Measurements from ENCODE around the gene SLC6A18. TPM values are rescaled to one million over a fixed set of nuclear protein-coding genes. Genes with fewer than 3 reads are reported as not detected.

SLC6A18 gene
- total RNA-seq, 2 donors from 2014 or later, result not detected

DNA sequence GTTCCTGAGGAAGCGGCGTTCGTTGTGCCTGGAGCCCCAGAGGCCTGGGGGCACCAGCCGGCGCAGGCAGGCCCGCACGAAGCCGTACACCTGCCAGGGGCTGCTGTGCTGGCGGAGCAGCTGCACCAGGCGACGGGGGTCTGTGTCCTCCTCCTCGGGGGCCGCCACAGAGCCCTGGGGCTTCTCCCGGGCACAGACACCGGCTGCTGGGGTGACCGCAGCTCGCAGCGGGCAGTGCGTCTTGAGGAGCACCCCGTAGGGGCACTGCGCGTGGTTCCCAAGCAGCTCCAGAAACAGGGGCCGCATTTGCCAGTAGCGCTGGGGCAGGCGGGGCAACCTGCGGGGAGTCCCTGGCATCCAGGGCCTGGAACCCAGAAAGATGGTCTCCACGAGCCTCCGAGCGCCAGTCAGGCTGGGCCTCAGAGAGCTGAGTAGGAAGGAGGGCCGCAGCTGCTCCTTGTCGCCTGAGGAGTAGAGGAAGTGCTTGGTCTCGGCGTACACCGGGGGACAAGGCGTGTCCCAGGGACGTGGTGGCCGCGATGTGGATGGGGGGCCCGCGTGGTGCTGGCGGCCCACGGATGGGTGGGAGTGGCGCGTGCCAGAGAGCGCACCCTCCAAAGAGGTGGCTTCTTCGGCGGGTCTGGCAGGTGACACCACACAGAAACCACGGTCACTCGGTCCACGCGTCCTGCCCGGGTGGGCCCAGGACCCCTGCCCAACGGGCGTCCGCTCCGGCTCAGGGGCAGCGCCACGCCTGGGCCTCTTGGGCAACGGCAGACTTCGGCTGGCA is 68.4 kb downstream of the SLC6A18 start:
- Histone ChIP-seq H3K4me1 (peaks cover 0 to 8% of the 10 kb centered on the region in 2 donors), H3K36me3 (no peaks in the 10 kb centered on the region), H3K27ac (no peak overlapping the region), H3K4me3 (no peak overlapping the region), H3K9me3 (no peaks in the 10 kb centered on the region), H3K27me3 (peaks cover 0 to 15% of the 10 kb centered on the region in 2 donors)
- no peak for DNase-seq (ENCODE audit: low spot score)
- TF ChIP-seq, protein P1, sequence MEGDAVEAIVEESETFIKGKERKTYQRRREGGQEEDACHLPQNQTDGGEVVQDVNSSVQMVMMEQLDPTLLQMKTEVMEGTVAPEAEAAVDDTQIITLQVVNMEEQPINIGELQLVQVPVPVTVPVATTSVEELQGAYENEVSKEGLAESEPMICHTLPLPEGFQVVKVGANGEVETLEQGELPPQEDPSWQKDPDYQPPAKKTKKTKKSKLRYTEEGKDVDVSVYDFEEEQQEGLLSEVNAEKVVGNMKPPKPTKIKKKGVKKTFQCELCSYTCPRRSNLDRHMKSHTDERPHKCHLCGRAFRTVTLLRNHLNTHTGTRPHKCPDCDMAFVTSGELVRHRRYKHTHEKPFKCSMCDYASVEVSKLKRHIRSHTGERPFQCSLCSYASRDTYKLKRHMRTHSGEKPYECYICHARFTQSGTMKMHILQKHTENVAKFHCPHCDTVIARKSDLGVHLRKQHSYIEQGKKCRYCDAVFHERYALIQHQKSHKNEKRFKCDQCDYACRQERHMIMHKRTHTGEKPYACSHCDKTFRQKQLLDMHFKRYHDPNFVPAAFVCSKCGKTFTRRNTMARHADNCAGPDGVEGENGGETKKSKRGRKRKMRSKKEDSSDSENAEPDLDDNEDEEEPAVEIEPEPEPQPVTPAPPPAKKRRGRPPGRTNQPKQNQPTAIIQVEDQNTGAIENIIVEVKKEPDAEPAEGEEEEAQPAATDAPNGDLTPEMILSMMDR (IDR thresholded peaks at IDR 0.05), result no peak

DNA sequence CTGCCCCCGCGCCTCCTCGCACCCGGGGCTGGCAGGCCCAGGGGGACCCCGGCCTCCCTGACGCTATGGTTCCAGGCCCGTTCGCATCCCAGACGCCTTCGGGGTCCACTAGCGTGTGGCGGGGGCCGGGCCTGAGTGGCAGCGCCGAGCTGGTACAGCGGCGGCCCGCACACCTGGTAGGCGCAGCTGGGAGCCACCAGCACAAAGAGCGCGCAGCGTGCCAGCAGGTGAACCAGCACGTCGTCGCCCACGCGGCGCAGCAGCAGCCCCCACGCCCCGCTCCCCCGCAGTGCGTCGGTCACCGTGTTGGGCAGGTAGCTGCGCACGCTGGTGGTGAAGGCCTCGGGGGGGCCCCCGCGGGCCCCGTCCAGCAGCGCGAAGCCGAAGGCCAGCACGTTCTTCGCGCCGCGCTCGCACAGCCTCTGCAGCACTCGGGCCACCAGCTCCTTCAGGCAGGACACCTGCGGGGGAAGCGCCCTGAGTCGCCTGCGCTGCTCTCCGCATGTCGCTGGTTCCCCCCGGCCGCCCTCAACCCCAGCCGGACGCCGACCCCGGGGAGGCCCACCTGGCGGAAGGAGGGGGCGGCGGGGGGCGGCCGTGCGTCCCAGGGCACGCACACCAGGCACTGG is 69.1 kb downstream of the SLC6A18 start:
- Histone ChIP-seq H3K4me3 (peak overlapping the region in 1 of 2 donors; percentile 17), H3K27me3 (peaks cover 0 to 15% of the 10 kb centered on the region in 2 donors), H3K9me3 (no peaks in the 10 kb centered on the region), H3K4me1 (peaks cover 0 to 8% of the 10 kb centered on the region in 2 donors), H3K27ac (no peak overlapping the region), H3K36me3 (no peaks in the 10 kb centered on the region)
- DNase-seq (ENCODE audit: low spot score), result no peak
- TF ChIP-seq, protein P1 (IDR thresholded peaks at IDR 0.05), result no peak

- Histone ChIP-seq H3K27ac (no peak within 1 kb of the TSS), H3K36me3 (no peaks in the 10 kb centered on the region), H3K27me3 (peaks cover 0 to 15% of the 10 kb centered on the region in 2 donors), H3K9me3 (no peaks in the 10 kb centered on the region), H3K4me3 (peak within 1 kb of the TSS in 1 of 2 donors; percentile 17), H3K4me1 (peaks cover 0 to 8% of the 10 kb centered on the region in 2 donors)
- no peak for DNase-seq (ENCODE audit: low spot score)
- TF ChIP-seq, protein P1 (IDR thresholded peaks at IDR 0.05), result no peak
Measured at GRCh38 chr5:1294835-1295649, 69.9 kb downstream of the SLC6A18 start, which contains the start of gene TERT. Gene TERT (minus strand): TSS chr5:1295068. CDS start chr5:1294989, 79 bp downstream.

GRCh38 chr5:1295650-1296037 is 70.5 kb downstream of the SLC6A18 start:
- peaks cover 0 to 15% of the 10 kb centered on the region in 2 donors for H3K27me3 ChIP-seq
- H3K4me1 ChIP-seq, result peaks cover 0 to 8% of the 10 kb centered on the region in 2 donors
- TF ChIP-seq, protein P1 (IDR thresholded peaks at IDR 0.05), result no peak
- no peak overlapping the region for H3K4me3 ChIP-seq
- H3K36me3 ChIP-seq, result no peaks in the 10 kb centered on the region
- DNase-seq (ENCODE audit: low spot score), result no peak
- H3K27ac ChIP-seq, result no peak overlapping the region
- H3K9me3 ChIP-seq, result no peaks in the 10 kb centered on the region

Other genes starting within 250 kb of the SLC6A18 start
- 1 to 10 TPM; 2.4 to 2.8 TPM for gene NKD2, start 216.6 kb upstream of the SLC6A18 start, total RNA-seq
- 10 to 100 TPM; 28.5 to 42.3 TPM for gene SLC12A7, start 113.3 kb upstream of the SLC6A18 start, total RNA-seq
- gene SLC6A19, start 23.8 kb upstream of the SLC6A18 start, total RNA-seq, result not detected
- gene TERT, start 69.7 kb downstream of the SLC6A18 start, total RNA-seq, result not detected
- gene CLPTM1L, start 119.7 kb downstream of the SLC6A18 start, total RNA-seq, result 10 to 100 TPM; 56.6 to 85.4 TPM
- under 1 TPM in 1 of 2 donors, not detected in 1; 0.16 TPM for gene SLC6A3, start 220.1 kb downstream of the SLC6A18 start, total RNA-seq